ENCODE measurements around the gene PPP1R18.

Gene PPP1R18

GRCh38 chr6:30689022-30689865 lies 2.8 kb upstream of the PPP1R18 start:
- DNase-seq (ENCODE audit: low spot score), result no peak

GRCh38 chr6:30688569-30688968 lies 2.1 kb upstream of the PPP1R18 start:
- no peak for DNase-seq (ENCODE audit: low spot score)

GRCh38 chr6:30687659-30688431 lies 1.4 kb upstream of the PPP1R18 start:
- DNase-seq (ENCODE audit: low spot score), result peak; percentile 25

- peak; percentile 84 for DNase-seq (ENCODE audit: low spot score)
These were observed 638 bp upstream of the PPP1R18 start for GRCh38 chr6:30686908-30687658.

GRCh38 chr6:30685157-30686008 lies 1.1 kb downstream of the PPP1R18 start:
- no peak for DNase-seq (ENCODE audit: low spot score)

GRCh38 chr6:30684386-30685156 lies 1.9 kb downstream of the PPP1R18 start:
- DNase-seq (ENCODE audit: low spot score), result peak; percentile 60

- DNase-seq (ENCODE audit: low spot score), result no peak
These were observed 2.5 kb downstream of the PPP1R18 start for GRCh38 chr6:30683980-30684338.

- DNase-seq (ENCODE audit: low spot score), result peak; percentile 16
These were observed 3.1 kb downstream of the PPP1R18 start for GRCh38 chr6:30683183-30683979.

GRCh38 chr6:30682143-30683117 lies 4.0 kb downstream of the PPP1R18 start:
- peak; percentile 74 for DNase-seq (ENCODE audit: low spot score)

GRCh38 chr6:30681766-30682142 lies 4.7 kb downstream of the PPP1R18 start:
- DNase-seq (ENCODE audit: low spot score), result no peak

GRCh38 chr6:30679765-30680535 lies 6.5 kb downstream of the PPP1R18 start:
- DNase-seq (ENCODE audit: low spot score), result no peak

- peak; percentile 91 for DNase-seq (ENCODE audit: low spot score)
These were observed 7.3 kb downstream of the PPP1R18 start for GRCh38 chr6:30678964-30679726.

GRCh38 chr6:30676660-30677285 lies 9.7 kb downstream of the PPP1R18 start:
- no peak for DNase-seq (ENCODE audit: low spot score)

GRCh38 chr6:30672445-30673253 lies 13.8 kb downstream of the PPP1R18 start, which contains the start of gene DHX16:
Gene DHX16 (minus strand): TSS chr6:30673006. CDS start chr6:30672841, 165 bp downstream.
- peak; percentile 88 for DNase-seq (ENCODE audit: low spot score)

- DNase-seq (ENCODE audit: low spot score), result no peak
These were observed 15.5 kb downstream of the PPP1R18 start for GRCh38 chr6:30670760-30671527.

Data from Ammon's horn (tissue), 1 donor.